Kidney (tissue), 14 donors: ENCODE data around the gene ADARB1. TPM values are rescaled to one million over a fixed set of nuclear protein-coding genes. Genes with fewer than 3 reads are reported as not detected.
A peak's percentile ranks its signal among the peaks of the same experiment; 100 is the strongest.

Source experiments
- DNase-seq, 5 donors: peaks; one replicate each; pipeline ENCODE4 v3.0.0-alpha.2; 2013 to 2020
- FAIRE-seq: peaks from 2 replicates; lab custom pipeline; 2012; peaks lifted over from hg19 to GRCh38; lab: Jason Lieb, UNC
- H3K27ac ChIP-seq, 2 donors: one replicate each; pipeline ENCODE4 v1.7.0; 2013; ENCODE audit warnings: low read depth in 2 of 2, low read length in 2 of 2, inconsistent platforms in 1 of 2
- H3K27me3 ChIP-seq: one replicate; pipeline ENCODE4 v1.7.1; 2013; ENCODE audit warnings: low read length, inconsistent platforms; ENCODE audit not compliant: control insufficient read depth, insufficient read depth
- H3K36me3 ChIP-seq, 3 donors: one replicate each; pipeline versions ENCODE4 v1.7.0 to v1.7.1; 2013; ENCODE audit warnings: low read length in 3 of 3, control low read depth in 1 of 3, inconsistent platforms in 1 of 3; ENCODE audit not compliant: insufficient read depth in 3 of 3, control insufficient read depth in 2 of 3
- H3K4me1 ChIP-seq, 3 donors: one replicate each; pipeline versions ENCODE4 v1.7.0 to v1.7.1; 2013; ENCODE audit warnings: low read length in 3 of 3, inconsistent platforms in 1 of 3, low read depth in 1 of 3; ENCODE audit not compliant: control insufficient read depth in 2 of 3, insufficient read depth in 2 of 3
- H3K4me3 ChIP-seq, 3 donors: one replicate each; pipeline versions ENCODE4 v1.7.0 to v1.8.1; 2013; ENCODE audit warnings: low read length in 3 of 3, control low read depth in 1 of 3, inconsistent platforms in 1 of 3
- H3K9ac ChIP-seq, 3 donors: one replicate each; pipeline versions ENCODE4 v1.7.0 to v1.7.1; 2013; ENCODE audit warnings: low read length in 3 of 3, control low read depth in 1 of 3, inconsistent platforms in 1 of 3
- H3K9me3 ChIP-seq, 3 donors: one replicate each; pipeline versions ENCODE4 v1.7.0 to v1.7.1; 2013; ENCODE audit warnings: low read length in 3 of 3, control low read depth in 1 of 3, inconsistent platforms in 1 of 3; ENCODE audit not compliant: control insufficient read depth in 2 of 3, insufficient read depth in 1 of 3
- intact Hi-C: fragments of 100-400 bp; cut with DNase I; formaldehyde crosslinking; loops from one replicate; pipeline ENCODE4 v1.11.1; 2022
- polyA plus RNA-seq: library from polyadenylated mRNA; stranded (reverse); fragments of 350-450 nt; fragmentation: Illumina TruSeq; extraction: RNeasy Lipid Tissue Mini Kit (QIAGEN cat#74804); gene quantifications from one replicate; pipeline ENCODE4 v1.2.3, GENCODE V29; 2014; ENCODE audit warnings: low read depth, low replicate concordance; ENCODE audit not compliant: insufficient read depth
- total RNA-seq: library from RNA; stranded (reverse); fragmentation: NEBNext Ultra II Directional; extraction: Animal tissue kit (Norgen Biotek cat#: 25700); gene quantifications from one replicate; pipeline ENCODE4 v1.2.1, GENCODE V29; 2021
- TF ChIP-seq, protein P1 (sequence below): IDR thresholded peaks from 3 replicates; pipeline ENCODE4 v1.5.1; 2012; ENCODE audit warnings: mild to moderate bottlenecking, moderate library complexity, borderline replicate concordance; ENCODE audit not compliant: insufficient read depth; ENCODE audit errors: extremely low read depth
- donor health status: control.
- donor health status: control.
- donor health status: control.
- donor health status: control.
- donor health status: control.
- donor health status: DM: yes; HTN: yes; CAD: no.
- donor health status: Normal renal cell carcinoma (clear cell type).

Gene ADARB1
- total and polyA plus RNA-seq, 2 donors from 2014 or later, result 6.7 to 34.9 TPM

DNA sequence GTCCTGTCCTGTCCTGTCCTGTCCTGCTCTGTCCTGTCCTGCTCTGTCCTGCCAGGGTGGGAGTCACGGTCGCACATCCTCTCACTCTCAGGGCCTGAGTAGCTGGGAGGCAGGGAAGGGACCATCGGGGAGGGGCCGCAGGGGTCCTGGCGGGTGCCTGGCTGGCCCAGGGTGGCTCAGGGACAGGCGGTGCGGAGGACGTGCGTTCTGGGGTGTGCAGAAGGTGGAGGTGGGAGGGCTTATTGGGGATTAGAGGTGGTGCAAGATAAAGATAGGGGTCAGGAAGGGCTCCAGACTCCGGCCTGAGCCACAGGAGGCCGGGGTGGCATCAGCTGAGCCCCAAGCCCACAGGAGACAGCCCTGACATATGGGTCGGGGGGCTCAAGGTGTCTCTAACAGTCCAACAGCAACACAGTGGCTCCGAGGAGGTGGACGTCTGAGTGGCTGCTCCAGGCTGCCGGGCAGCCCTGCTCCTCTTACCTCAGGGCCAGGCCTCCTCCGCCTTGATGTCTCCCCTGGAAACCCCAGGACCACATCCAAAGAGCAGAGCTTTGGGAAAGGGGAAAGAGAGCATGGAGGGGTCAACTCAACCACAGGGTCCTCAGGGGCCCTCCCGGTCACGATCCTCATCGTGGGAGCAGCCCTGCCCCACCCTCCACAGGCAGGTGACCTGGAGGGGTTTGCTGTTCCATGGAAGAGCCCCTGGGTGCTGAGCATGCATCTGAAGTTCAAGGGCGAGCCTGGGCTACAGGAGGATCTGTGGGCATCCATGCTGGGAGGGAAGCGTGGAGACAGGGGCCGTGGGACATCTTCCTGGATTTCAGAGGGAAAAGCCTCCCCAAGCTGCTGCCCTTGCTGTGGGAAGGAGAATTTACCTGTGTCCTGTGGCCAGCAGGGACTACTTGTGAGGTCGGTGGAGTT, 39.6 kb upstream of the ADARB1 start:
- TF ChIP-seq, protein P1, sequence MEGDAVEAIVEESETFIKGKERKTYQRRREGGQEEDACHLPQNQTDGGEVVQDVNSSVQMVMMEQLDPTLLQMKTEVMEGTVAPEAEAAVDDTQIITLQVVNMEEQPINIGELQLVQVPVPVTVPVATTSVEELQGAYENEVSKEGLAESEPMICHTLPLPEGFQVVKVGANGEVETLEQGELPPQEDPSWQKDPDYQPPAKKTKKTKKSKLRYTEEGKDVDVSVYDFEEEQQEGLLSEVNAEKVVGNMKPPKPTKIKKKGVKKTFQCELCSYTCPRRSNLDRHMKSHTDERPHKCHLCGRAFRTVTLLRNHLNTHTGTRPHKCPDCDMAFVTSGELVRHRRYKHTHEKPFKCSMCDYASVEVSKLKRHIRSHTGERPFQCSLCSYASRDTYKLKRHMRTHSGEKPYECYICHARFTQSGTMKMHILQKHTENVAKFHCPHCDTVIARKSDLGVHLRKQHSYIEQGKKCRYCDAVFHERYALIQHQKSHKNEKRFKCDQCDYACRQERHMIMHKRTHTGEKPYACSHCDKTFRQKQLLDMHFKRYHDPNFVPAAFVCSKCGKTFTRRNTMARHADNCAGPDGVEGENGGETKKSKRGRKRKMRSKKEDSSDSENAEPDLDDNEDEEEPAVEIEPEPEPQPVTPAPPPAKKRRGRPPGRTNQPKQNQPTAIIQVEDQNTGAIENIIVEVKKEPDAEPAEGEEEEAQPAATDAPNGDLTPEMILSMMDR, result no peak
- Histone ChIP-seq H3K27me3 (no peaks in the 10 kb centered on the region), H3K4me3 (no peak overlapping the region), H3K36me3 (no peaks in the 10 kb centered on the region), H3K9me3 (peaks cover 0 to 2% (median 0%) of the 10 kb centered on the region in 3 donors), H3K27ac (peak overlapping the region in 1 of 2 donors; percentile 45), H3K9ac (no peak overlapping the region), H3K4me1 (peaks cover 2 to 16% (median 8%) of the 10 kb centered on the region in 3 donors)
- no peak for FAIRE-seq
- intact Hi-C loops, result no loop called here
- DNase-seq, result peak in 1 of 5 donors; percentile 38

DNA sequence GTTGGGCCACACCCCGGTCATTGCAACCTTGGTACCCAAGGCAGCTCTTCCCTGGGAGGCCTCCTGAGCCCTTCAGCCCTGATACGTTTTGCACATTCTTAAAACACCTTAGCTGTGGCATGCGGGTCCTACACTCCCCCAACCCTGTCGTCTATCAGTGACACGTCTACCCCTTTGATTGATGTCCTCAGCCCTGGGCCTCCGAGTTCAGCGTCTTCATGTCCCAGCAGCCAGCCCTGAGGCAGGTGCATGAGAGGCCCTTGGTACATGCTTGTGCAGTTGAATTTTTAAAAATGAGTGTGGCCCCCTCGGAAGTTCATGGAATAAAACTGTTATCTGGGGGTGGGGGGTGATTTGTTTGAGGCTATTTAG, 38.9 kb upstream of the ADARB1 start:
- H3K4me3 ChIP-seq, result no peak overlapping the region
- H3K27me3 ChIP-seq, result no peaks in the 10 kb centered on the region
- no peak overlapping the region for H3K27ac ChIP-seq
- H3K9ac ChIP-seq, result no peak overlapping the region
- peaks cover 2 to 15% (median 8%) of the 10 kb centered on the region in 3 donors for H3K4me1 ChIP-seq
- H3K9me3 ChIP-seq, result peaks cover 0 to 2% (median 0%) of the 10 kb centered on the region in 3 donors
- TF ChIP-seq, protein P1, result no peak
- no peak for FAIRE-seq
- peak in 1 of 5 donors; percentile 35 for DNase-seq
- intact Hi-C loops, result no loop called here
- no peaks in the 10 kb centered on the region for H3K36me3 ChIP-seq

DNA sequence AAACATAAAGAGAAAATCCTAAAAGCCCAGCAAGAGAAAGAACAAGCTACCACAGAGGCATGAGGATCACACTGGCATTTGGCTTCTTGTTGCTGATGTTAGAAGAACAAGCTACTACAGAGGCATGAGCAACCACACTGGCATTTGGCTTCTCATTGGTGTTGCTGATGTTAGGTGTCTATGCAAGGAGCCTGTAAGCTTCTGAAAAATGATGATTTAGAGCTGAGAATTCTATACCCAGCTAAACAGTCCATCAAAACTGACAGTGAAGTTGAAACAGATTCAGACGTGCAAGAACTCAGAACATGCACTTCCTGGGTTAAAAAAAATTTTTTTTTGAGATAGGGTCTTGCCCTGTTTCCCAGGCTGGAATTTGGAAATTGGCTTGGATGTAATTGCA, 37.8 kb upstream of the ADARB1 start:
- Histone ChIP-seq H3K4me1 (peaks cover 0 to 7% (median 2%) of the 10 kb centered on the region in 3 donors), H3K36me3 (no peaks in the 10 kb centered on the region), H3K9me3 (peaks cover 0 to 2% (median 0%) of the 10 kb centered on the region in 3 donors), H3K27me3 (no peaks in the 10 kb centered on the region), H3K4me3 (no peak overlapping the region), H3K27ac (no peak overlapping the region), H3K9ac (no peak overlapping the region)
- TF ChIP-seq, protein P1, result no peak
- no peak for FAIRE-seq
- no peak for DNase-seq
- intact Hi-C loops, result no loop called here
